A549 (cell line): ENCODE measurements around the gene SURF1.

Source experiments
- CBX2 ChIP-seq: fragments of 200-600 bp; sonication (generic); IDR thresholded peaks from 2 replicates; pipeline ENCODE4 v1.6.1; 2016; ENCODE audit warnings: low read depth, mild to moderate bottlenecking, borderline replicate concordance
- CEBPB ChIP-seq, 2 experiments: fragments of >200 bp in 1 of 2; sonication (Bioruptor Twin) in 1 of 2; formaldehyde crosslinking in 1 of 2; IDR thresholded peaks; 2 replicates each; pipeline ENCODE4 v1.6.1; 2012 to 2016
- CHD4 ChIP-seq: fragments of 200-600 bp; sonication (generic); IDR thresholded peaks from 2 replicates; pipeline ENCODE4 v1.6.1; 2016; ENCODE audit warnings: antibody characterized with exemption, mild to moderate bottlenecking, borderline replicate concordance
- EHMT2 ChIP-seq: fragments of 200-600 bp; sonication (generic); IDR thresholded peaks from 2 replicates; pipeline ENCODE4 v1.6.1; 2016; ENCODE audit warnings: antibody characterized with exemption, low read depth, mild to moderate bottlenecking, moderate library complexity
- JUN ChIP-seq, 2 experiments: fragments of >200 bp; sonication (Bioruptor Twin); formaldehyde crosslinking; IDR thresholded peaks; 2 replicates in 1 of 2; 3 replicates in 1 of 2; pipeline ENCODE4 v1.6.1; 2016 to 2017
- JUNB ChIP-seq: fragments of >200 bp; sonication (Bioruptor Twin); formaldehyde crosslinking; IDR thresholded peaks from 2 replicates; pipeline ENCODE4 v1.6.1; 2016
- MAFK ChIP-seq: fragments of 450-650 bp; IDR thresholded peaks from 2 replicates; pipeline ENCODE4 v1.6.1; 2014; ENCODE audit not compliant: partially characterized antibody
- POLR2A ChIP-seq: IDR thresholded peaks from 2 replicates; pipeline ENCODE4 v1.6.1; 2012; ENCODE audit warnings: mild to moderate bottlenecking, low read length
- RCOR1 ChIP-seq: fragments of 150-350 bp; IDR thresholded peaks from 2 replicates; pipeline ENCODE4 v1.6.1; 2014; ENCODE audit warnings: antibody characterized with exemption, low read length, low read depth
- TF ChIP-seq, protein P1 (sequence below): fragments of >200 bp; sonication (Bioruptor Twin); formaldehyde crosslinking; IDR thresholded peaks from 3 replicates; pipeline ENCODE4 v1.5.1; 2016

DNA sequence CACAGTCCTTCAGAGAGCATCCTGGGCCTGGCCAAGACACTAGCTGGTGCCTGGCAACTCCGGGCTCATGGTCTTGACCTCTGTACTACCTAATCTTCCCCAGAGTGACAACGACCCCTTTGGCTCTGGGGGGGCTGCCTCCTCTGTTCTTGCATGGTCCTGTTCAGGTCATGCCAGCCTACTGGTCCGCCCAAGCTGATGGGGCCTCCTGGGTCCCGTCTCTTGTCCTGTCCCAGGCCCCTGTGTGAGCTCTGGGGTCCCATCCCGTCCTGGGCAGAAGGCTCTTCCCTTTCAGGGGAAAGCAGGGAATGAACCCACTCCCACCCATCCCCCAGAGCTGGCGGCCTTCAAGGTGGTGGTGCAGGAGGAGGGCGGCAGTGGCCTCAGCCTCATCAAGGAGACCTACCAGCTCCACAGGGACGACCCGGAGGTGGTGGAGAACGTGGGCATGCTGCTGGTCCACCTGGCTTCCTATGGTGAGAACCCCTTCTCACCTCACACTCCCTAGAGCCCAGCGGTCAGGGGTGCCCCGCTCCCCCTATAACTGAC, 48.2 kb upstream of the SURF1 start:
- TF ChIP-seq, protein P1, sequence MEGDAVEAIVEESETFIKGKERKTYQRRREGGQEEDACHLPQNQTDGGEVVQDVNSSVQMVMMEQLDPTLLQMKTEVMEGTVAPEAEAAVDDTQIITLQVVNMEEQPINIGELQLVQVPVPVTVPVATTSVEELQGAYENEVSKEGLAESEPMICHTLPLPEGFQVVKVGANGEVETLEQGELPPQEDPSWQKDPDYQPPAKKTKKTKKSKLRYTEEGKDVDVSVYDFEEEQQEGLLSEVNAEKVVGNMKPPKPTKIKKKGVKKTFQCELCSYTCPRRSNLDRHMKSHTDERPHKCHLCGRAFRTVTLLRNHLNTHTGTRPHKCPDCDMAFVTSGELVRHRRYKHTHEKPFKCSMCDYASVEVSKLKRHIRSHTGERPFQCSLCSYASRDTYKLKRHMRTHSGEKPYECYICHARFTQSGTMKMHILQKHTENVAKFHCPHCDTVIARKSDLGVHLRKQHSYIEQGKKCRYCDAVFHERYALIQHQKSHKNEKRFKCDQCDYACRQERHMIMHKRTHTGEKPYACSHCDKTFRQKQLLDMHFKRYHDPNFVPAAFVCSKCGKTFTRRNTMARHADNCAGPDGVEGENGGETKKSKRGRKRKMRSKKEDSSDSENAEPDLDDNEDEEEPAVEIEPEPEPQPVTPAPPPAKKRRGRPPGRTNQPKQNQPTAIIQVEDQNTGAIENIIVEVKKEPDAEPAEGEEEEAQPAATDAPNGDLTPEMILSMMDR = no peak
- TF ChIP-seq POLR2A (no peak), CEBPB (IDR thresholded peaks at IDR 0.05) (no peak), RCOR1 (no peak), MAFK (no peak), CBX2 (no peak), JUN (IDR thresholded peaks at IDR 0.05) (no peak), CHD4 (no peak), EHMT2 (no peak), JUNB (no peak)
